Fibroblast of lung (primary cell): ENCODE measurements around the gene STON1. TPM values are rescaled to one million over a fixed set of nuclear protein-coding genes. Genes with fewer than 3 reads are reported as not detected.

Experiments
- DNase-seq, 2 donors: peaks; one replicate each; pipeline versions ENCODE4 v3.0.0 to v3.0.0-alpha.2; 2010; ENCODE audit warnings: low read depth in 2 of 2
- H2AFZ ChIP-seq: 2 replicates; pipeline ENCODE4 v1.5.1; 2012; ENCODE audit warnings: low read length, control low read depth, inconsistent platforms
- H3K27ac ChIP-seq: 2 replicates; pipeline ENCODE4 v1.5.1; 2011; ENCODE audit warnings: low read length, control low read depth; ENCODE audit not compliant: insufficient read depth
- H3K27me3 ChIP-seq: 2 replicates; pipeline ENCODE4 v1.5.1; 2011; ENCODE audit warnings: mild to moderate bottlenecking, low read length; ENCODE audit not compliant: control insufficient read depth, insufficient read depth
- H3K36me3 ChIP-seq: 2 replicates; pipeline ENCODE4 v1.5.1; 2011; ENCODE audit warnings: low read length; ENCODE audit not compliant: control insufficient read depth, insufficient read depth
- H3K4me1 ChIP-seq: 2 replicates; pipeline ENCODE4 v1.5.1; 2011; ENCODE audit warnings: low read length; ENCODE audit not compliant: control insufficient read depth, insufficient read depth; ENCODE audit errors: extremely low read depth
- H3K4me2 ChIP-seq: 2 replicates; pipeline ENCODE4 v1.5.1; 2011; ENCODE audit warnings: low read length, control low read depth; ENCODE audit not compliant: insufficient read depth; ENCODE audit errors: extremely low read depth
- H3K4me3 ChIP-seq, 4 experiments: fragments of 200-600 bp in 1 of 4; sonication (generic) in 1 of 4; replicated peaks in 1 of 4; 2 replicates each; pipeline ENCODE4 v1.5.1; 2011 to 2016; ENCODE audit warnings: low read length in 4 of 4, low read depth in 3 of 4, mild to moderate bottlenecking in 3 of 4, control low read depth in 2 of 4, inconsistent platforms in 1 of 4, mixed read lengths in 1 of 4; ENCODE audit not compliant: insufficient read depth in 1 of 4; ENCODE audit errors: control extremely low read depth in 1 of 4
- H3K79me2 ChIP-seq: 2 replicates; pipeline ENCODE4 v1.5.1; 2012; ENCODE audit warnings: mild to moderate bottlenecking, low read length, inconsistent platforms; ENCODE audit not compliant: control insufficient read depth, insufficient read depth
- H3K9ac ChIP-seq: 2 replicates; pipeline ENCODE4 v1.5.1; 2011; ENCODE audit warnings: mild to moderate bottlenecking, low read length, control low read depth; ENCODE audit not compliant: insufficient read depth
- H3K9me3 ChIP-seq: 2 replicates; pipeline ENCODE4 v1.5.1; 2012; ENCODE audit warnings: low read depth, low read length; ENCODE audit not compliant: control insufficient read depth, insufficient read depth
- H4K20me1 ChIP-seq: 2 replicates; pipeline ENCODE4 v1.5.1; 2011; ENCODE audit warnings: low read length; ENCODE audit not compliant: control insufficient read depth, insufficient read depth; ENCODE audit errors: extremely low read depth
- CTCF ChIP-seq, 2 donors: IDR thresholded peaks in 1 of 2; conservative IDR thresholded peaks in 1 of 2; 1 replicate in 1 of 2; 2 replicates in 1 of 2; pipeline ENCODE4 v1.5.1; 2011 to 2012; ENCODE audit warnings: low read length in 2 of 2, control low read depth in 1 of 2, inconsistent platforms in 1 of 2, low read depth in 1 of 2, mild to moderate bottlenecking in 1 of 2
- EZH2 ChIP-seq: IDR thresholded peaks from 2 replicates; pipeline ENCODE4 v1.5.1; 2012; ENCODE audit warnings: low read length, control low read depth, mild to moderate bottlenecking; ENCODE audit errors: missing control alignments
- polyA plus RNA-seq, 2 donors: library from polyadenylated mRNA; depleted of rRNA in 1 of 2; stranded (reverse) in 1 of 2; unstranded in 1 of 2; fragments of >200 nt; gene quantifications; 2 replicates each; pipeline ENCODE4 v1.2.1, GENCODE V29; 2011 to 2012; ENCODE audit warnings: missing spikeins in 1 of 2
- total RNA-seq: library from RNA; depleted of rRNA; stranded (reverse); fragments of >200 nt; gene quantifications from 2 replicates; pipeline ENCODE4 v1.2.1, GENCODE V29; 2014

The STON1 gene
- total and polyA plus RNA-seq, 2 donors (not counting 1 experiment from before 2014, with no cell fraction given), result 11.3 to 16.7 TPM

- no peaks in the 10 kb centered on the region for H3K9me3 ChIP-seq
- peaks cover 8% of the 10 kb centered on the region for H3K4me1 ChIP-seq
- no peak overlapping the region for H3K4me3 ChIP-seq
- no peaks in the 10 kb centered on the region for H3K36me3 ChIP-seq
- no peaks in the 10 kb centered on the region for H3K79me2 ChIP-seq
- H3K27ac ChIP-seq, result no peak overlapping the region
- H3K27me3 ChIP-seq, result no peaks in the 10 kb centered on the region
- H2AFZ ChIP-seq, result no peak overlapping the region
- H3K4me2 ChIP-seq, result no peak overlapping the region
- DNase-seq, result peak; percentile 70 to 71
- no peak overlapping the region for H3K9ac ChIP-seq
- TF ChIP-seq CTCF (conservative IDR thresholded peaks at IDR 0.05 in 1 of 2, IDR thresholded peaks at IDR 0.05 in 1 of 2; ENCODE audit: low read depth in 1 of 2, low read length in 2 of 2) (no peak), EZH2 (no peak)
- H4K20me1 ChIP-seq, result no peaks in the 10 kb centered on the region
Observed at GRCh38 chr2:48504647-48505327, 25.2 kb upstream of the STON1 start.

GRCh38 chr2:48507111-48507510, 22.8 kb upstream of the STON1 start:
- Histone ChIP-seq H3K4me1 (peaks cover 8% of the 10 kb centered on the region), H3K4me3 (no peak overlapping the region), H3K27me3 (no peaks in the 10 kb centered on the region), H3K36me3 (no peaks in the 10 kb centered on the region), H3K27ac (no peak overlapping the region), H3K9ac (no peak overlapping the region), H3K9me3 (no peaks in the 10 kb centered on the region), H4K20me1 (no peaks in the 10 kb centered on the region), H3K79me2 (no peaks in the 10 kb centered on the region), H2AFZ (no peak overlapping the region), H3K4me2 (no peak overlapping the region)
- no peak for DNase-seq
- no peak for TF ChIP-seq EZH2
- TF ChIP-seq CTCF (conservative IDR thresholded peaks at IDR 0.05 in 1 of 2, IDR thresholded peaks at IDR 0.05 in 1 of 2; ENCODE audit: low read depth in 1 of 2, low read length in 2 of 2), result no peak

- no peaks in the 10 kb centered on the region for H4K20me1 ChIP-seq
- TF ChIP-seq EZH2, result no peak
- peak overlapping the region; percentile 9 for H2AFZ ChIP-seq
Observed at GRCh38 chr2:48508461-48509124, 21.4 kb upstream of the STON1 start.

More at GRCh38 chr2:48508461-48509124, 21.4 kb upstream of the STON1 start:
- H3K4me2 ChIP-seq, result peak overlapping the region; percentile 41
- H3K4me1 ChIP-seq, result peaks cover 8% of the 10 kb centered on the region
- no peaks in the 10 kb centered on the region for H3K27me3 ChIP-seq
- H3K9ac ChIP-seq, result no peak overlapping the region
- peak overlapping the region; percentile 63 for H3K27ac ChIP-seq
- H3K4me3 ChIP-seq, result no peak overlapping the region
- H3K79me2 ChIP-seq, result no peaks in the 10 kb centered on the region
- DNase-seq, result peak; percentile 54 to 88
- H3K36me3 ChIP-seq, result peaks cover 1% of the 10 kb centered on the region
- H3K9me3 ChIP-seq, result no peaks in the 10 kb centered on the region
